ENCODE measurements around the gene HIBCH. TPM values are rescaled to one million over a fixed set of nuclear protein-coding genes. Genes with fewer than 3 reads are reported as not detected.

Gene HIBCH
- total and polyA plus RNA-seq, 4 donors, result 20.2 to 65.2 (median 32.8) TPM

GRCh38 chr2:190362894-190363293, 43.3 kb upstream of the HIBCH start:
- H3K27ac ChIP-seq (ENCODE audit: low read depth in 1 of 2, low read length in 2 of 2), result no peak overlapping the region
- H3K4me1 ChIP-seq (ENCODE audit: control insufficient read depth in 4 of 4, insufficient read depth in 4 of 4, low read length in 3 of 4), result peaks cover 9 to 24% (median 18%) of the 10 kb centered on the region in 4 donors
- H3K9ac ChIP-seq (ENCODE audit: low read depth in 1 of 2, low read length in 2 of 2), result no peak overlapping the region
- 92% methylated on average over 1 of the region's 1 CpG for WGBS
- H3K36me3 ChIP-seq (ENCODE audit: control insufficient read depth in 4 of 4, insufficient read depth in 3 of 4, low read depth in 1 of 4, low read length in 3 of 4), result peaks cover 1 to 17% (median 4%) of the 10 kb centered on the region in 4 donors
- no peaks in the 10 kb centered on the region for H3K9me3 ChIP-seq (ENCODE audit: control insufficient read depth in 4 of 4, low read length in 3 of 4)
- no peaks in the 10 kb centered on the region for H3K27me3 ChIP-seq (ENCODE audit: control insufficient read depth in 4 of 4, insufficient read depth in 4 of 4, low read length in 3 of 4)
- TF ChIP-seq HNF4G (IDR thresholded peaks at IDR 0.05) (peak; percentile 27), HNF4A (conservative IDR thresholded peaks at IDR 0.05) (peak; percentile 60 to 82), SP1 (IDR thresholded peaks at IDR 0.05) (no peak)
- H3K4me3 ChIP-seq (ENCODE audit: low read depth in 1 of 3, low read length in 3 of 3), result no peak overlapping the region
- no peak for DNase-seq (ENCODE audit: low spot score)

- H3K9me3 ChIP-seq (ENCODE audit: control insufficient read depth in 4 of 4, low read length in 3 of 4), result no peaks in the 10 kb centered on the region
- H3K27me3 ChIP-seq (ENCODE audit: control insufficient read depth in 4 of 4, insufficient read depth in 4 of 4, low read length in 3 of 4), result no peaks in the 10 kb centered on the region
- no peak overlapping the region for H3K27ac ChIP-seq (ENCODE audit: low read depth in 1 of 2, low read length in 2 of 2)
- no peak overlapping the region for H3K9ac ChIP-seq (ENCODE audit: low read depth in 1 of 2, low read length in 2 of 2)
- no peak for DNase-seq (ENCODE audit: low spot score)
- no peak for TF ChIP-seq YY1 (IDR thresholded peaks at IDR 0.05)
- TF ChIP-seq, protein P1, sequence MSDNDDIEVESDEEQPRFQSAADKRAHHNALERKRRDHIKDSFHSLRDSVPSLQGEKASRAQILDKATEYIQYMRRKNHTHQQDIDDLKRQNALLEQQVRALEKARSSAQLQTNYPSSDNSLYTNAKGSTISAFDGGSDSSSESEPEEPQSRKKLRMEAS (IDR thresholded peaks at IDR 0.05), result no peak
- no peak for TF ChIP-seq JUND (IDR thresholded peaks at IDR 0.05)
- no peak for TF ChIP-seq RXRA (IDR thresholded peaks at IDR 0.05)
- no peak for TF ChIP-seq SP1 (IDR thresholded peaks at IDR 0.05)
- TF ChIP-seq HNF4G (IDR thresholded peaks at IDR 0.05), result no peak
- TF ChIP-seq REST (IDR thresholded peaks at IDR 0.05), result no peak
- TF ChIP-seq, protein P2, sequence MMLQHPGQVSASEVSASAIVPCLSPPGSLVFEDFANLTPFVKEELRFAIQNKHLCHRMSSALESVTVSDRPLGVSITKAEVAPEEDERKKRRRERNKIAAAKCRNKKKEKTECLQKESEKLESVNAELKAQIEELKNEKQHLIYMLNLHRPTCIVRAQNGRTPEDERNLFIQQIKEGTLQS (IDR thresholded peaks at IDR 0.05), result no peak
- TF ChIP-seq, protein P3, sequence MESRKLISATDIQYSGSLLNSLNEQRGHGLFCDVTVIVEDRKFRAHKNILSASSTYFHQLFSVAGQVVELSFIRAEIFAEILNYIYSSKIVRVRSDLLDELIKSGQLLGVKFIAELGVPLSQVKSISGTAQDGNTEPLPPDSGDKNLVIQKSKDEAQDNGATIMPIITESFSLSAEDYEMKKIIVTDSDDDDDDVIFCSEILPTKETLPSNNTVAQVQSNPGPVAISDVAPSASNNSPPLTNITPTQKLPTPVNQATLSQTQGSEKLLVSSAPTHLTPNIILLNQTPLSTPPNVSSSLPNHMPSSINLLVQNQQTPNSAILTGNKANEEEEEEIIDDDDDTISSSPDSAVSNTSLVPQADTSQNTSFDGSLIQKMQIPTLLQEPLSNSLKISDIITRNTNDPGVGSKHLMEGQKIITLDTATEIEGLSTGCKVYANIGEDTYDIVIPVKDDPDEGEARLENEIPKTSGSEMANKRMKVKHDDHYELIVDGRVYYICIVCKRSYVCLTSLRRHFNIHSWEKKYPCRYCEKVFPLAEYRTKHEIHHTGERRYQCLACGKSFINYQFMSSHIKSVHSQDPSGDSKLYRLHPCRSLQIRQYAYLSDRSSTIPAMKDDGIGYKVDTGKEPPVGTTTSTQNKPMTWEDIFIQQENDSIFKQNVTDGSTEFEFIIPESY (IDR thresholded peaks at IDR 0.05), result no peak
- no peak for TF ChIP-seq EGR1 (IDR thresholded peaks at IDR 0.05; ENCODE audit: low read depth in 2 of 2)
- TF ChIP-seq HNF4A (conservative IDR thresholded peaks at IDR 0.05), result no peak
- H3K4me3 ChIP-seq (ENCODE audit: low read depth in 1 of 3, low read length in 3 of 3), result no peak overlapping the region
- H3K4me1 ChIP-seq (ENCODE audit: control insufficient read depth in 4 of 4, insufficient read depth in 4 of 4, low read length in 3 of 4), result peaks cover 9 to 26% (median 18%) of the 10 kb centered on the region in 4 donors
- 48% methylated on average over 2 of the region's 2 CpGs for WGBS
- H3K36me3 ChIP-seq (ENCODE audit: control insufficient read depth in 4 of 4, insufficient read depth in 3 of 4, low read depth in 1 of 4, low read length in 3 of 4), result peaks cover 0 to 6% (median 1%) of the 10 kb centered on the region in 4 donors
Observed at GRCh38 chr2:190361572-190361971, 41.9 kb upstream of the HIBCH start.

DNA sequence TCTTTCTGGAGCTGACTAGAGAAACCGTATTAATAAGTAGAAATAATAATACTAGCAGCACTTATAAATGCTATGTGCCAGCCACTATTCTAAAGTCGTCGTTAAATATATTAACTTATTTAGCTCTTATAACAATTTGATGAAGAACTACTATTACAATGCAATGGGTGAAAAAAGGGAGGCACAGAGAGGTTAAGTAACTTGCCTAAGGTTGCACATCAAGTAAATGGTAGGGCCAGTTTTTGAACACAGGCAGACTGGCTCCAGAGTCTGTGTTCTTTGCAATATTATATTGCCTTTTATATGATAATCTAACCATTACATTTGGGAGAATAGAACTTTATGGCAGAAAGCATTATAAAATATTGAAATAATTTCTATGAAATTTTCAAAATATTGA, 41.3 kb upstream of the HIBCH start:
- Histone ChIP-seq H3K27ac (ENCODE audit: low read depth in 1 of 2, low read length in 2 of 2) (no peak overlapping the region), H3K36me3 (ENCODE audit: control insufficient read depth in 4 of 4, insufficient read depth in 3 of 4, low read depth in 1 of 4, low read length in 3 of 4) (peaks cover 0 to 4% (median 1%) of the 10 kb centered on the region in 4 donors), H3K4me1 (ENCODE audit: control insufficient read depth in 4 of 4, insufficient read depth in 4 of 4, low read length in 3 of 4) (peaks cover 12 to 32% (median 21%) of the 10 kb centered on the region in 4 donors), H3K27me3 (ENCODE audit: control insufficient read depth in 4 of 4, insufficient read depth in 4 of 4, low read length in 3 of 4) (no peaks in the 10 kb centered on the region), H3K9ac (ENCODE audit: low read depth in 1 of 2, low read length in 2 of 2) (no peak overlapping the region), H3K4me3 (ENCODE audit: low read depth in 1 of 3, low read length in 3 of 3) (no peak overlapping the region), H3K9me3 (ENCODE audit: control insufficient read depth in 4 of 4, low read length in 3 of 4) (no peaks in the 10 kb centered on the region)
- 97% methylated on average over 3 of the region's 3 CpGs for WGBS
- DNase-seq (ENCODE audit: low spot score), result no peak
- TF ChIP-seq EGR1 (IDR thresholded peaks at IDR 0.05; ENCODE audit: low read depth in 2 of 2) (no peak), GABPA (IDR thresholded peaks at IDR 0.05 in 1 of 2, conservative IDR thresholded peaks at IDR 0.05 in 1 of 2) (no peak), YY1 (IDR thresholded peaks at IDR 0.05) (no peak), REST (IDR thresholded peaks at IDR 0.05) (no peak), HNF4G (IDR thresholded peaks at IDR 0.05) (no peak), TAF1 (conservative IDR thresholded peaks at IDR 0.05) (no peak), NR2F2 (IDR thresholded peaks at IDR 0.05) (no peak), FOXA2 (IDR thresholded peaks at IDR 0.05) (no peak), SP1 (IDR thresholded peaks at IDR 0.05) (no peak)
- TF ChIP-seq, protein P3 (IDR thresholded peaks at IDR 0.05), result no peak
- TF ChIP-seq, protein P1 (IDR thresholded peaks at IDR 0.05), result no peak

Measured in liver (tissue), 9 donors.